ENCODE results near the gene CASP14.

- TF ChIP-seq CTCF (IDR thresholded peaks at IDR 0.05) = no peak
- TF ChIP-seq ZFX (IDR thresholded peaks at IDR 0.05; ENCODE audit: borderline replicate concordance) = no peak
Measured at GRCh38 chr19:15099017-15099582, 49.8 kb downstream of the CASP14 start.

Measured in 22Rv1 (cell line).